ENCODE measurements around the gene KCNC1.

The KCNC1 gene

GRCh38 chr11:17831228-17831627 lies 96.6 kb downstream of the KCNC1 start:
- Histone ChIP-seq H3K4me1 (no peaks in the 10 kb centered on the region), H3K36me3 (no peaks in the 10 kb centered on the region), H3K4me3 (ENCODE audit: low read depth, low read length) (no peak overlapping the region), H3K27me3 (no peaks in the 10 kb centered on the region), H3K9me3 (no peaks in the 10 kb centered on the region)
- DNase-seq = no peak
- TF ChIP-seq, protein P1, sequence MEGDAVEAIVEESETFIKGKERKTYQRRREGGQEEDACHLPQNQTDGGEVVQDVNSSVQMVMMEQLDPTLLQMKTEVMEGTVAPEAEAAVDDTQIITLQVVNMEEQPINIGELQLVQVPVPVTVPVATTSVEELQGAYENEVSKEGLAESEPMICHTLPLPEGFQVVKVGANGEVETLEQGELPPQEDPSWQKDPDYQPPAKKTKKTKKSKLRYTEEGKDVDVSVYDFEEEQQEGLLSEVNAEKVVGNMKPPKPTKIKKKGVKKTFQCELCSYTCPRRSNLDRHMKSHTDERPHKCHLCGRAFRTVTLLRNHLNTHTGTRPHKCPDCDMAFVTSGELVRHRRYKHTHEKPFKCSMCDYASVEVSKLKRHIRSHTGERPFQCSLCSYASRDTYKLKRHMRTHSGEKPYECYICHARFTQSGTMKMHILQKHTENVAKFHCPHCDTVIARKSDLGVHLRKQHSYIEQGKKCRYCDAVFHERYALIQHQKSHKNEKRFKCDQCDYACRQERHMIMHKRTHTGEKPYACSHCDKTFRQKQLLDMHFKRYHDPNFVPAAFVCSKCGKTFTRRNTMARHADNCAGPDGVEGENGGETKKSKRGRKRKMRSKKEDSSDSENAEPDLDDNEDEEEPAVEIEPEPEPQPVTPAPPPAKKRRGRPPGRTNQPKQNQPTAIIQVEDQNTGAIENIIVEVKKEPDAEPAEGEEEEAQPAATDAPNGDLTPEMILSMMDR (IDR thresholded peaks at IDR 0.05; ENCODE audit: low read depth, low read length) = no peak

- no peak for DNase-seq
- Histone ChIP-seq H3K27me3 (no peaks in the 10 kb centered on the region), H3K4me3 (ENCODE audit: low read depth, low read length) (no peak overlapping the region), H3K4me1 (no peaks in the 10 kb centered on the region), H3K36me3 (no peaks in the 10 kb centered on the region), H3K9me3 (no peaks in the 10 kb centered on the region)
- TF ChIP-seq, protein P1 (IDR thresholded peaks at IDR 0.05; ENCODE audit: low read depth, low read length) = no peak
Observed at GRCh38 chr11:17831883-17832282, 97.3 kb downstream of the KCNC1 start.
